ENCODE measurements around the gene C21orf91.

Gene C21orf91

GRCh38 chr21:17796503-17796902, 22.7 kb downstream of the C21orf91 start:
- DNase-seq = no peak

DNA sequence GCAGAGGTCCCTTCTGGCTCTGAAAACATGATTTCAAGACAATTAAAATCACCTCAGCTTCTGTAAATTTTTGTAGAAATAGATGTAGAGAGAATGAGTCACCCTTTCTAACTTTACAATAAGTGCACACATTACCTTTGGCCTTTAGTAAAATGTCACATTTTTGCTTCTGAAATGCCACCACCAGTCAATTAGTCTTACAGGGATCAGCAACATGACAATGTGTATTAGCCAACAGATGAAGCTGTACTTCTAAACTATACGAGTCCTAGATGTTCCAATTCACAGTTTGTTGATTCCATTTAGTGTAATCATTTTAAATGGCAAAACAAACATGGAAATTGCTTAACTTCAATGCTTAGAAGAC, 23.1 kb downstream of the C21orf91 start:
- DNase-seq = no peak

GRCh38 chr21:17795146-17796036, 23.8 kb downstream of the C21orf91 start:
- DNase-seq = no peak

- no peak for DNase-seq
Observed at GRCh38 chr21:17794518-17795145, 24.5 kb downstream of the C21orf91 start.

GRCh38 chr21:17793246-17794123, 25.7 kb downstream of the C21orf91 start:
- no peak for DNase-seq

DNA sequence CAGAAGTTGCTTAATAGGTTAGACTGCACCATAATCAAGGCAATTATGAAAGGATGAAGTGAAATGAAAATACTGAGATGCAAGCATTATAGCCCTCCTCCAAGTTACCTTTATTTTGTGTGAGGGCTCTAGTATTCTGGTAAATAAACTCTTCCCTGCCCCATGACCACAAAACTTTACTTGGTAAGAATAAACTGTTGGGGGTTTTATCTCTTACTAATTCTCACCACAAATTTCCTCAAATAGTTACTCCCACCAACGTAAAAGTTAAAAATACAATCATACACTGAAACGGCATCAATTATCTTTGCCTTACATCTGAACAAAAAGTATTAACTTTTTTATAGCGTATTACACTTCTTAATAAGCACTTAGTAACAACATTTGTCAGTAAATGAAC, 29.5 kb downstream of the C21orf91 start:
- DNase-seq = no peak

DNA sequence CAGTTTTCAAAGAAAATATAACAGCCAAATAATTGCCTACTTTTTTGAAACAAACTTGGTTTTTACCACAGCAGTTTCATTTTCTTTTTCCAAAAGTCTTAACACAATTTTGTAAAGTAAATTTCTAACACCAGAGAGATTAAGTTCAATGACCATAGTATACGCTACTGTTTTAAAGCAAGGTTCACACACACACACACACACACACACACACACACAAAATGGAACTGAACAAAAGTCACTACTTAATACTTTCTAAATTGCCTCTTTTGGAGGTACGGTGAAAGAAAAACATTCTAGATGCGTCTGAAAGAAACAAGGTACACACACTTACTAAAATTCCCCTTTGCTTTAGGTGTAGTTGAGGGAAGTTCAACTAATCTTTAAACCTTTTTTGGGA, 30.1 kb downstream of the C21orf91 start:
- DNase-seq = no peak

DNA sequence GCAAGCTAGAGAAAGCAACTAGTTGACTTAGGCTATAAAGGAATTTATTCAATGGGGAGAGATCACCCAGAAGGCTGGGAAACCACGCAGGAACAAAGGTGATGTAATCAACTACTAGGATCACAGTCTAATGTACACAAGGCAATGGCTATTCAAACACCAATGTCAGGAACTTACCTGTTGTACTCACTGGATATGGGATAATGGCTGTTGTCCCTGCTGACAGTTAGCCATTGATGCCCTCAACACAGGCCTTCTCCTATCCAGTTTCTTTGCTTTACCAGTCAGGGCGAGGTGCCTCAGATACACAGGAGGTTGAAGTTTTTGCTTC, 32.3 kb downstream of the C21orf91 start:
- no peak for DNase-seq

DNA sequence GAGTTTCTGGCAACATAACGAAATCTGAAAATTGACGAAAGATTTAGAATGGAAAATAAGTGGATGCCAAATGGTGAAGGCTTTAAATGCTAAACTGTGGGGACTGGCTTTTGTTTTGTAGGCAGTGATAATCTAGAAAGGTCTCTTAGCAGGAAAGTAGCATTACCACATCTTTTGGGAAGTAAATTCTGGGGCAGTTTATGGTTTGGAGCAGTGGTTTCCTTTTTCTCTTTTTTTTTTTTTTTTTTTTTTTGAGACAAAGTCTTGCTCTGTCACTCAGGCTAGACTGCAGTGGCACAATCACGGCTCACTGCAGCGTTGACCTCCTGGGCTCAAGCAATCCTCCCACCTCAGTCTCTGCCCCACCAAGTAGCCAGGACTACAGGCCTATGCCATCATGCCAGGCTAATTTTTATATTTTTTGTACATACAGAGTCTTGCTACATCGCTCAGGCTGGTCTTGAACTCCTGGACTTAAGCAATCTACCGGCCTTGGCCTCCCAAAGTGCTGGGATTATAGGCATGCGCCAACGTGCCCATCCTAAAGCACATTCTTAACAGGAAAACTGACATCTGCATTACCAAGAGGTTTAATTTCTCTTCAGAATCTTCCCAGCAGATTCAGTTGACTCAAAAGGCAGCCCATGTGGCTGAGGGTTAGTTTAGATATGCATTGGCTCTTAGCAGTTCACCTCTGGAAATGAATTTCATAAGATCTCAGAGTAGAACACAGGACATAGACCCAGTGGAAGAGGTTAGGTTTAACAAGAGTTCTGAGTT, 32.9 kb downstream of the C21orf91 start:
- DNase-seq = no peak

DNA sequence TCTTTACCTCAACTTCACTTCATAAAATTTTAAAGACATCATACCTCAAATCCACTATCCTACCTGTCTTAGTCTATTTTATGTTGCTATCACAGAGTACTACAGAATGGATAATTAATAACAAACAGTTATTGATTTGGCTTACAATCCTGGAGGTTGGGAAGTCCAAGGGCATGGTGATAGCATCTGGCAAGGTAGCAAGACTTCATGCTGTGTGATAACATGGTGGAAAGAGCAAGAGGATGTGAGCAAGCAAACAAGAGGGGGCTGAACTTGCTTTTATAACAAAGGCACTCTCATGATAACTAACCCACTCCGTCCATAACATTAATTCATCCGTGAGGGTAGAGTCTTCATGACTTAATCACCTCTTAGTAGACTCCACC, 33.8 kb downstream of the C21orf91 start:
- DNase-seq = no peak

- DNase-seq = no peak
Observed at GRCh38 chr21:17784604-17785402, 34.4 kb downstream of the C21orf91 start.

- DNase-seq = no peak
Observed at GRCh38 chr21:17784180-17784598, 35.0 kb downstream of the C21orf91 start.

- DNase-seq = no peak
Observed at GRCh38 chr21:17783481-17784179, 35.5 kb downstream of the C21orf91 start.

GRCh38 chr21:17783003-17783402, 36.2 kb downstream of the C21orf91 start:
- no peak for DNase-seq

GRCh38 chr21:17782051-17782450, 37.1 kb downstream of the C21orf91 start:
- DNase-seq = no peak

- no peak for DNase-seq
Observed at GRCh38 chr21:17781524-17781923, 37.6 kb downstream of the C21orf91 start.

DNA sequence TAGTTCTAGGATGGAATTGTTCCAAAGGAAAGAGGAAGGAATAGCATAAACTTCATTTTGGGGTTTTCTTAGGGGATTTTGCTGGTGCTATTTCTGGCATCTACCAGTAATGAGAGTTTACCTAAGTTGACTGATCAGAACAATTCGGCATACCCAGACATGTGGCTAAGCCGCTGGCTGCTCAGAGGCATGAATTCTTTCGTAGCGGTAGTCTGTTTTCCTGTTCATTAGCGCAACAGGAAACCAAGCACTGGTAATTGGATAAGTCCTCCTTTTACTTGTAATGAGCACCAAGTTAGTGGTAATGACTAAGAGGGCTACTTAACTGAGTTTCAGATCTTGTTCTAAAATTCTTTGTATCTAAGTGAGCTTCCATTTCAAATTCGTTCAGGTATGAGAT, 38.6 kb downstream of the C21orf91 start:
- no peak for DNase-seq

- DNase-seq = no peak
Observed at GRCh38 chr21:17779980-17780379, 39.2 kb downstream of the C21orf91 start.

DNA sequence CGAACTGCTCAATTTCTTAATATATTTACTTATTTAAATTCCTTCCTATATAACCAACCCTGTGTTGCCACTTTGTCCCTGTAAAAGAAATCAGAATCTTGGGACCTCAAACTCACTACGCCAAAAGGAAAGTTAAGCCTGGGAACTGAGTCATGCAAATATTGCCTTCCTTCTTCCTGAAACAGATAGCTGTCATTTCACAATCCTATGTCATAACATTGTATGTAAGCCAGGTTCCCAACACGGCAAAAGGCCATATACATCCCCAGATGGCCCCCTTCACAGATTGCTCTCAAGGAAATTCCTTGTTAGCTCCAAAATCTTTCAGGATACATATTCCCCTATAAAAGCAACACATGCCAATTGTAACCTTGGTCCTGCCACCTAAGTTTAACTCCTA, 39.7 kb downstream of the C21orf91 start:
- no peak for DNase-seq

DNA sequence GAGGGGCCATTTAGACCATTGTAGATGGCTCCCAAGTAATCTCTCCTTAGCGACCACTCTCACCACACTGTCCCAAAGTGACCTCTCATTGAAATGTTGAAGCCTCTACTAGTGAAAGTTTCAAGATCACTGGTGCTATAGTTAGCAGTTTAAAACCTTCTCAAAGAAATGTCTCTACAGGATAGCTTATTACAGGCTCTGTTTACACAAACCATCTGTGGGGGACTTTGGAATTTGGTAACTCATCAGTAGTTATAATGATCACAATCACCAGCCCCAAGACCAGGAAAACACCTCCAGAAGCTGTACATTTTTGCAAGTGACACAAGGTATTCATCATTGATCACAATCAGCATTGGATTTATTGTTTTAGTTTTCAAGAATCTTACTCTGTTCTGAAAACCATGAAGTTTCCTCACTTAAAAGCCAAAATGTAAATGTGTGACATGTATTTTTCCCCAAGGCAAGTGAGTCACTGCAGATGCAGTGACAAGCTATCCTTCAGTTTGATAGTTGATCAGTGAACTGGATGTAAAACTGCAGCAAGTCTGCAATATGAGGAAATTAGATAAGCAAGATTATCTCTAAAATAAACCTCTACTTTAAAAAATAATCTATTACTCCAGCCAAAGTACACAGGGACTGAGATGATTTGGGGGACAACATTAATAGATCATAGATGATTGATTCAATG, 41.9 kb downstream of the C21orf91 start:
- DNase-seq = no peak

Measured in stimulated activated CD4-positive, alpha-beta T cell treated with anti-CD3 and anti-CD28 coated beads, Interleukin-4, amount 100 ng/mL, for 1 hour (primary cell).